ENCODE measurements around the gene ADNP. TPM values are rescaled to one million over a fixed set of nuclear protein-coding genes. Genes with fewer than 3 reads are reported as not detected.
"Not testable (repeated sequence)": the region's sequence is repeated elsewhere in the genome, so short reads cannot be mapped to it uniquely, and the experiment has no call there.

Gene ADNP
- 66.4 TPM for total RNA-seq

DNA sequence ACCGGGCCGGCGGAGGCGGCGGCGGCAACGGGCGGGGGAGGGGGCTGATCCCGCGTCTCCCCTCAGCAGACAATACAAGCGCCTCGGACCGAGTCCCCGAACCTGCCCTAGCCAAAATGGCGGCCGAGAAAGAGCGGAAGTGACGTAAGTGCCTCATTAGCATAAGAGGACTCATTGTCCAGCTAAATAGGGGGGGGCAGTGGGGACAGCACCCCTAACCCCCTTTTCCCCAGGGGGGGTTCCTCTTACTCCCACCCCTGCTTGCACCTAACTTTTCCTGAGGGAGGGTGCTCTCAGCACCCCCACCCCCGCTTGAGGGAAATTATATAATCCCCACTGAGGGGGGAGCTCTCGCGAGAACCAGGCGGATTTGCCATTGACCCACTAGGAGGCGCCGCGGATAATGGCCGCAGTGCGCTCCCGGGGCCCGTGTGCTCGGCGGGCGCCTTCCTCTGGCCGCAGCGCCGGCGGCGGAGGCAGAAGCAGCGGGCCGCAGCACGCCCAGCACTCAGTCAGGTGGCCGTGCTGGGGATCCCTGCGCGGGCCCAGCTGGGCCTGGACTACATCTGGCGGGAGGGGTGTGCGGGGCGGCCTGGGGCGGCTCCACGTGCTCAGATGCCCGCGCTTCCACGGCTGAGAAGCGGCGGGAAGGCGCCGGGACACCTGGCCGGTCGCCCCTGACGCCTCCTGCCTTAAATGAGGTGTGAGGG lies at the start of gene ADNP:
Gene ADNP, minus strand, starts transcription at position 132 of the 710 bp plus-strand sequence. CDS start 27,441 bp downstream, outside the sequence.
- DNase-seq: peak; percentile 98

- DNase-seq: no peak
These were observed 48.9 kb upstream of the ADNP start for GRCh38 chr20:50980071-50980681.

- DNase-seq: not testable (repeated sequence)
These were observed 47.3 kb upstream of the ADNP start for GRCh38 chr20:50978533-50978932.

GRCh38 chr20:50977066-50978021 lies 46.1 kb upstream of the ADNP start:
- DNase-seq: no peak

GRCh38 chr20:50975701-50976330 lies 44.6 kb upstream of the ADNP start:
- no peak for DNase-seq

DNA sequence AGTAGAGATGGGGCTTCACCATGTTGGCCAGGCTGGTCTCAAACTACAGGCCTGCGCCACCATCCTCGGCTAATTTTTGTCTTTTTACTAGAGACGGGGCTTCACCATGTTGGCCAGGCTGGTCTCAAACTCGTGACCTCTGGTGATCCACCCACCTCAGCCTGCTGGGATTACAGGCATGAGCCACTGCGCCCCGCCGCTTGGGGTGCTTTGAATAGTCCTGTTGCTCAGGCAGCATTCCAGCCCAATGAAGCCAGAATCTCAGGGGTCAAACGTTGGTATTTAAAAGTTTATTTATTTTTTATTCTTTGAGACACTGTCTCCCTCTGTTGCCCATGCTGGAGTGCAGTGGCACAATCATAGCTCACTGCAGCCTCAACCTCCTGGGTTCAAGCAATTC lies 38.7 kb upstream of the ADNP start:
- no peak for DNase-seq

DNA sequence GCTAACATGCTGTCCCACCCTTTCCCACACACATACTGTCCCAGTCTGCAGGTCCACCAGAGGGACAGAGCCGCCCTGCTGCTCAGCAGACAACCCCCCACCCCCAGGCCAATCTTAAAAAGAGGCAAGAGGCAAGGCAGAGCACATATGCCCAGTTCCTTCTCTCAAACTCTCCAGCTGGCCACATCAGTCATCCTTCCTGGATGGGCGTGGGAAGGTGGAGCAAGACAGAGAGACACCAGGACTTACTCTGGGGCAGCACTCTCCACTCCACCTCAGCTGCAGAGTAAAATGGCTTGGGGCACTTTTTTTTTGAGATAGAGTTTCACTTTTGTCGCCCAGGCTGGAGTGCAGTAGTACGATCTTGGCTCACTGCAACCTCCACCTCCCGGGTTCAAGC lies 38.2 kb upstream of the ADNP start:
- peak; percentile 55 for DNase-seq

DNA sequence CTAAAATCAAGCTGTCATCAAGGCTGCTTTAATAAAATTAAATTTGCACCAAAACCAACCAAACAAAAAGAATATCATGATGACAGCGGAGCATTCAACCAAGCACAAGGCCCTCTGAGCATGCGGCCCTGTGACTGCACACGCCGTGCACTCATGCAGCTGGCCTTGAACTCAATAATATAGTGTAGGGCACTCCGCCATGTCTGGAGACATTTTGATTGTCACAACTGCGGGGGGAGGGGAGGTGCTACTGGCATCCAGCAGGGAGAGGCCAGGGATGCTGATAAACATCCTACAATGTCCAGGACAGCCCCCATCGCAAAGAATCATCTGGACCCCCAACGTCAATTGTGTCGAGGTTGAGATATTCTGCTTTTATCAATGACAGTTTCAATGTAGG lies 37.1 kb upstream of the ADNP start:
- DNase-seq: no peak

DNA sequence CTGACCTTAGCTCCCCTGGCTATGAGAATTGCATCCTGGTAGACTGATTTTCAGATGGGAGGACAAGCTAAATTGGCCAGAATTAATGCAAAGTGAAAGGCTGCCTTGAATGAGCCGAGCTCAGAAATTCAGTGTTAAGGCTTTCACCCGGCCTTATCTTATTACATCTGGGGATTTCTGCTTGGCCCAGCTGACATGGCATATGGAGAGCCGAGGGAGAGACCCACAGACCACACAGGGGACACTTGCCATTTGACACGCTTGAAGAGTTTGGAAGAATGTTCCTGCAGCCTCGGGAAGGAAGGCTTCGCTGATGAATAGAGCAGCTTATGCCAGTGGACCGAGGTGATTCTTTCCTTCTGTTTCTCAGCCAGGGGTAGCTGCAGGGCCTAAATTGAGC lies 36.3 kb upstream of the ADNP start:
- DNase-seq: peak; percentile 11

GRCh38 chr20:50959543-50960126 lies 28.4 kb upstream of the ADNP start:
- DNase-seq: no peak

DNA sequence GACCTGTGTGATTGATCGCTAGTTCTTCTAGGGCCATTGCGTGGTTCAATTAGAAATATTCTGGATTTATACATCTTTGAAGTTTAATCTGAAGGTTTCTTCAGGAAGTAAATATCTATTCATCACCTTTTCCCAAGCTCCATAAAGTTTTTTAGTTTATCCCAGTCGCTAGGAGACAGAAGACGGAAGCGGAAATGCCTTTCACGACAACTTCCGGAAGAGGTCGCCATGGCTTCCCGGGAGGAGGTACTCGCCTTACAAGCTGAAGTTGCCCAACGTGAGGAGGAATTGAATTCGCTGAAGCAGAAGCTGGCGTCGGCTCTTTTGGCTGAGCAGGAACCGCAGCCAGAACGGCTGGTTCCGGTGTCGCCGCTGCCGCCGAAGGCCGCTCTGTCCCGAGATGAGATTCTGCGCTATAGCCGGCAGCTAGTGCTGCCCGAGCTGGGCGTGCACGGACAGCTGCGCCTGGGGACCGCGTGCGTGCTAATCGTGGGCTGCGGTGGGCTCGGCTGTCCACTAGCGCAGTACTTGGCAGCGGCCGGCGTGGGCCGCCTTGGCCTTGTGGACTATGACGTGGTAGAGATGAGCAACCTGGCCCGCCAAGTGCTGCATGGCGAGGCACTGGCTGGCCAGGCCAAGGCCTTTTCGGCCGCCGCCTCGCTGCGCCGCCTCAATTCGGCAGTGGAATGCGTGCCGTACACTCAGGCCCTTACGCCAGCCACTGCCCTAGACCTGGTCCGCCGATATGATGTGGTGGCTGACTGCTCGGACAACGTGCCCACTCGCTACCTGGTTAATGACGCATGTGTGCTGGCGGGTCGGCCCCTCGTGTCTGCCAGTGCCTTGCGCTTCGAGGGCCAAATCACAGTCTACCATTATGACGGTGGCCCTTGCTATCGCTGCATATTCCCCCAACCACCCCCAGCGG lies 27.6 kb upstream of the ADNP start, which contains the start of gene MOCS3:
Gene MOCS3, plus strand, starts transcription at position 204 of the 928 bp plus-strand sequence. Its CDS starts 25 bp downstream, at position 229.
- peak; percentile 97 for DNase-seq

DNA sequence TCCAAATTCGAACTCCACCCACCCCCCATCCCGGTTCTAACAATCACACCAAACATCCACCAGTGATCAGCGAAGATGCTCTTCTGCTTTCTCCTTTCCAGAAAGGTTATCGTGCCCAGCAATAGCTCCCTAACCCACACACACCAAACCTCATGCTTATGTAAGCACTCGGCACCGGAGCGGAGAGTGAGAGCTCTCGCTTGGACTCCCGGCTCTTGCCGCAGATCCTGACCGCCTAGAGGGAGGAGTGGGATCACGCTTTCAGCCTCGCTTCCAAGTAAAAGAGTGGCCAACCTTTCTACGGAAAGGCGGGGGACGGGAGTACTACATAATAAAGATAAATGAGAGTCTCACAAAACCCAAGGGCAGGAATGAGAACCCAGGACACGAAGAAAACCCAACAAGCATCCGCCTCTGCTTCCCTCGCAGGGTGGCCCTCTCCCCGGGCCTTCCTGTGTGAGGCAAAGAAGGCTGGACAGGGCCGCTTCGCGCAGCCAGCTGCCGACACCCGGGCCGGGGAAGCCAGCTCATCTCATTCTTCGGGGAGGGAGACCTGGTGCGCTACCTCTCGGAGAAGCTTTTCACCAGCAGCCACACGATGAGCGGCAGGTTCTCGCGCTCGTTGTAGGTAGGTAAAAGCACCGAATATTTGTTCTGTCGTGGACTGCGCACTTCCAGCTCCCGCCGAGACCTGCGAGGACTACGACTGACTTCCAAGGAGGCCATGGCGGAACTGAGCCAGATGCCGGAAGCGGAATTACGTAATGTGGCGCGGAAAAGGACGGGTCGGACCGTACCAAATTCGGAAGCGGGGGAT lies 26.8 kb upstream of the ADNP start, which contains the start of gene DPM1:
Gene DPM1, minus strand, starts transcription at position 735 of the 817 bp plus-strand sequence. Its CDS starts 9 bp downstream, at position 726.
- DNase-seq: peak; percentile 11

DNA sequence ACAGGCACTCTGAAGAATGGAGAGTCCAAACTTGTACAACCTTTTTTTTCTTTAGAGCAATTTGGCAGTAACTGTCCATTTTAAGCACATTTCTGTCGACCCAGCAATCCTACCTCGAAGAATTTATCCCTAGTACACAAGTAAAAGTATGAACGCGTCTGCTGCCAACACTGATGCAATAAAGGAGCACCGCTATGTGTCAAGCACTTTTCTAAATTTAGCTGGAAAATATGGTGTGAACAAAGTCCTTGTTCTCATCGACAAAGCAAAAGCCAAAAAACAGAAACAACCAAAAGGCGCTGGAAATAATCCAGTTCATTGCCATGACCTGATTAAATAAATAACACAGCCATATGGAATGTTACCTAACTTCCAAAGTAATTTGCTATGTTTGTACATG lies 26.0 kb upstream of the ADNP start:
- peak; percentile 8 for DNase-seq

- DNase-seq: no peak
These were observed 22.6 kb upstream of the ADNP start for GRCh38 chr20:50953821-50954220.

- DNase-seq: no peak
These were observed 22.0 kb upstream of the ADNP start for GRCh38 chr20:50953196-50953595.

DNA sequence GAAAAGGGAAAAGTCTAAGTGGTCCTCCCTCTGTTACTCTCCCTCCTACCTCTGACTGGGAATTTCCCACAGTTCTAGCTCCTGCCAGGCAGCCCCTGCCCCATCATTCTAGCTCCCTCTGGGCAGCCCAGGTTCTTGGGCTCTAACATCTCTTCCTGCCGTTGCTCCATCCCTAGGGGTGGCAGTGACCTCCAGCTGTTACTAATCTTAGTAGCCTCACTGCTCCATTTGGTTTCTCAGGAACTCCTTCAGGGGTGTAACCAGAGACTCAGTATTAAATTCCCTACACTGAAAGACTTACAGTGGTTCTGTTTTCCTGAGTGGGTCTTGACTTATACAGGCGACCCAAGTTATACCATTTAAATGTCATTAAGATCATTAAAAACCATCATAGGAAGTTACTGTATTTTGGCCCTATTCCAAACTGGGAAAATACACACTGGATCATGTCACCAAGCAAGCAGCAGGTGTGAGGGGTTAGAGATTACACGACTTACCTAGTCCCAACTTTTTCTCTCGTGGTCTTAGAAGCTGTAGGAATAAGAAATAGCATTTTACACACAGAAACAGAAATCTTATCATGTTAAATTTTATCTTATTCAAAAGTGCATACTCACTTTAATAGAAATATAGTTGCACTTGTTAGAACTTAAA lies 17.0 kb upstream of the ADNP start:
- no peak for DNase-seq

GRCh38 chr20:50943069-50943468 lies 11.8 kb upstream of the ADNP start:
- DNase-seq: no peak

DNA sequence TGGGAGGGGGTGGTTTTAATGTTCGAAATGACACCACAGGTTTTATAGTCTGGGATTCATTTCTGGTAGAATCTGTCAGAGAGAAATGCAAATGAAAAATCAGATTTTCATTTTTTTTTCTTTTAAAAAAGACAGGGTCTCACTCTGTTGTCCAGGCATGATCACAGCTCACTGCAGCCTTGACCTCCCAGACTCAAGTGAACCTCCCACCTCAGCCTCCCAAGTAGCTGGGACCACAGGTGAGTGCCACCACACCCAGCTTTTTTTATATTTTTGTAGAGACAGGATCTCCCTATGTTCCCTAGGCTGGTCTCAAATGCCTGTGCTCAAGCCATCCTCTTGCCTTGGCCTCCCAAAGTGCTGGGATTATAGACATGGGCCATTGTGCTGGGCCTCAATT lies 2.4 kb upstream of the ADNP start:
- DNase-seq: no peak

- DNase-seq: no peak
These were observed 1.5 kb upstream of the ADNP start for GRCh38 chr20:50932691-50933280.
